HEK293T (cell line): ENCODE measurements around the gene CPB2.

Experiments used
- CTCF ChIA-PET: fragments of 350-600 bp; formaldehyde crosslinking; extraction: SDS; loops from one replicate; lab custom pipeline; 2021; ENCODE audit warnings: antibody characterized with exemption, inconsistent platforms; lab: Yijun Ruan, JAX
- POLR2A ChIA-PET: fragments of 350-600 bp; formaldehyde crosslinking; extraction: SDS; loops from one replicate; lab custom pipeline; 2020; ENCODE audit warnings: antibody characterized with exemption, inconsistent platforms; lab: Yijun Ruan, JAX
- DNase-seq: peaks from one replicate; pipeline ENCODE4 v3.0.0; 2012; ENCODE audit warnings: mixed read lengths; ENCODE audit errors: extremely low spot score
- ARNT ChIP-seq: fragments of 450-650 bp; IDR thresholded peaks from 2 replicates; pipeline ENCODE4 v1.6.1; 2017; ENCODE audit warnings: mild to moderate bottlenecking
- BHLHE40 ChIP-seq: fragments of 450-650 bp; IDR thresholded peaks from 2 replicates; pipeline ENCODE4 v1.6.1; 2016; ENCODE audit warnings: mild to moderate bottlenecking, moderate library complexity, borderline replicate concordance
- CTBP1 ChIP-seq: fragments of 450-650 bp; IDR thresholded peaks from 2 replicates; pipeline ENCODE4 v1.6.1; 2016; ENCODE audit warnings: borderline replicate concordance
- ELF4 ChIP-seq: fragments of 450-650 bp; IDR thresholded peaks from 2 replicates; pipeline ENCODE4 v1.6.1; 2017; ENCODE audit warnings: antibody characterized with exemption
- FOXA1 ChIP-seq: fragments of 450-650 bp; IDR thresholded peaks from 2 replicates; pipeline ENCODE4 v1.6.1; 2016; ENCODE audit warnings: mild to moderate bottlenecking
- FOXK2 ChIP-seq: fragments of 450-650 bp; IDR thresholded peaks from 2 replicates; pipeline ENCODE4 v1.6.1; 2016; ENCODE audit warnings: mild to moderate bottlenecking
- FOXM1 ChIP-seq: fragments of 450-650 bp; IDR thresholded peaks from 2 replicates; pipeline ENCODE4 v1.6.1; 2017; ENCODE audit warnings: mild to moderate bottlenecking, borderline replicate concordance
- HDGF ChIP-seq: fragments of 450-650 bp; IDR thresholded peaks from 2 replicates; pipeline ENCODE4 v1.6.1; 2017; ENCODE audit warnings: antibody characterized with exemption, borderline replicate concordance
- L3MBTL2 ChIP-seq: fragments of 450-650 bp; conservative IDR thresholded peaks from 2 replicates; pipeline ENCODE4 v1.6.1; 2016; ENCODE audit warnings: mild to moderate bottlenecking
- LEF1 ChIP-seq: fragments of 450-650 bp; IDR thresholded peaks from 2 replicates; pipeline ENCODE4 v1.6.1; 2017; ENCODE audit warnings: mild to moderate bottlenecking, borderline replicate concordance
- NFRKB ChIP-seq: fragments of 450-650 bp; IDR thresholded peaks from 2 replicates; pipeline ENCODE4 v1.6.1; 2016; ENCODE audit warnings: mild to moderate bottlenecking, moderate library complexity
- SP1 ChIP-seq: fragments of 450-650 bp; IDR thresholded peaks from 2 replicates; pipeline ENCODE4 v1.6.1; 2017
- SUZ12 ChIP-seq: fragments of 450-650 bp; IDR thresholded peaks from 2 replicates; pipeline ENCODE4 v1.6.1; 2016; ENCODE audit warnings: mild to moderate bottlenecking
- TARDBP ChIP-seq: fragments of 450-650 bp; IDR thresholded peaks from 2 replicates; pipeline ENCODE4 v1.6.1; 2016
- ZNF384 ChIP-seq: fragments of 450-650 bp; IDR thresholded peaks from 2 replicates; pipeline ENCODE4 v1.6.1; 2016
- TF ChIP-seq, protein P1 (sequence below): fragments of 450-650 bp; IDR thresholded peaks from 2 replicates; pipeline ENCODE4 v1.6.1; 2016

CPB2 gene

DNA sequence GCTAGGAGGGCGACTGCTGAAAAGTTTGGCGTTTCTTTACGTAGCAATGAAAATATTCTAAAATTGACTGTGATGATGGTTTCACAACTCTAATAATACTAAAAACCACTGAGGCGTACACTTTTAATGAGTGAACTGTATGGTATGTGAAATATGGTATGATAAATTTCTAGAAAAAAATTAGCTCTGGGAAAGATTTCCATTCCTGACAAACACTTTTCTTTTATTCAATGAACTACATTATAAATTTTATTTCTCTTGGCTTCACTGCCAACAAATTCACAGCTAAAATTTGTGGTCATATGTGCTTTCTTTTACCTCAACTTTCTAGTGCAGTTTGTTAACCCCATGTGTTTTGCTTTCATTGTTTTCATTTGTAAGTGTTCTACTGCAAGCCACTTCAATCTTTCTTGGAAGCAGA is 63.4 kb downstream of the CPB2 start:
- TF ChIP-seq LEF1 (no peak), TARDBP (no peak), ARNT (no peak), BHLHE40 (no peak), ZNF384 (no peak), CTBP1 (no peak), FOXA1 (no peak), FOXM1 (no peak), L3MBTL2 (no peak)
- ChIA-PET CTCF (no interaction called here), POLR2A (no interaction called here)
- DNase-seq = no peak

DNA sequence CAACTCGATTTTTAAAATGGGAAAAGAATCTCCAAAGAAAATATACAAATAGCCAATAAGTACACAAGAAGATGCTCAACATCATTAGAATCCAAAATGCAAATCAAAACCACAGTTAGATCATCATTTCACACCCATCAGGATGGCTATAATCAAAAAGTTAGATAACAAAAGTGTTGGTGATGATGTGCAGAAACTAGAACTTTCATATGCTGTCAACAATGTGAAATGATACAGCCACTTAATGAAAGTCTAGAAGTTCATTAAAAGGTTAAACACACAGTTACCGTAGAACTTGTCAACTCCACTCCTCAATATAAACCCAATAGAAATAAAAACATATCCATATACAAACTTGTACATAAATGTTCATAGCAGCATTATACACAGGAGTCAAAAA is 64.1 kb downstream of the CPB2 start:
- no peak for DNase-seq
- POLR2A ChIA-PET = no interaction called here
- no peak for TF ChIP-seq FOXA1
- TF ChIP-seq ELF4 = no peak
- no peak for TF ChIP-seq TARDBP
- no peak for TF ChIP-seq SP1
- no peak for TF ChIP-seq CTBP1
- TF ChIP-seq, protein P1, sequence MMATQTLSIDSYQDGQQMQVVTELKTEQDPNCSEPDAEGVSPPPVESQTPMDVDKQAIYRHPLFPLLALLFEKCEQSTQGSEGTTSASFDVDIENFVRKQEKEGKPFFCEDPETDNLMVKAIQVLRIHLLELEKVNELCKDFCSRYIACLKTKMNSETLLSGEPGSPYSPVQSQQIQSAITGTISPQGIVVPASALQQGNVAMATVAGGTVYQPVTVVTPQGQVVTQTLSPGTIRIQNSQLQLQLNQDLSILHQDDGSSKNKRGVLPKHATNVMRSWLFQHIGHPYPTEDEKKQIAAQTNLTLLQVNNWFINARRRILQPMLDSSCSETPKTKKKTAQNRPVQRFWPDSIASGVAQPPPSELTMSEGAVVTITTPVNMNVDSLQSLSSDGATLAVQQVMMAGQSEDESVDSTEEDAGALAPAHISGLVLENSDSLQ = no peak
- no peak for TF ChIP-seq FOXM1
- TF ChIP-seq ARNT = no peak
- CTCF ChIA-PET = no interaction called here

DNA sequence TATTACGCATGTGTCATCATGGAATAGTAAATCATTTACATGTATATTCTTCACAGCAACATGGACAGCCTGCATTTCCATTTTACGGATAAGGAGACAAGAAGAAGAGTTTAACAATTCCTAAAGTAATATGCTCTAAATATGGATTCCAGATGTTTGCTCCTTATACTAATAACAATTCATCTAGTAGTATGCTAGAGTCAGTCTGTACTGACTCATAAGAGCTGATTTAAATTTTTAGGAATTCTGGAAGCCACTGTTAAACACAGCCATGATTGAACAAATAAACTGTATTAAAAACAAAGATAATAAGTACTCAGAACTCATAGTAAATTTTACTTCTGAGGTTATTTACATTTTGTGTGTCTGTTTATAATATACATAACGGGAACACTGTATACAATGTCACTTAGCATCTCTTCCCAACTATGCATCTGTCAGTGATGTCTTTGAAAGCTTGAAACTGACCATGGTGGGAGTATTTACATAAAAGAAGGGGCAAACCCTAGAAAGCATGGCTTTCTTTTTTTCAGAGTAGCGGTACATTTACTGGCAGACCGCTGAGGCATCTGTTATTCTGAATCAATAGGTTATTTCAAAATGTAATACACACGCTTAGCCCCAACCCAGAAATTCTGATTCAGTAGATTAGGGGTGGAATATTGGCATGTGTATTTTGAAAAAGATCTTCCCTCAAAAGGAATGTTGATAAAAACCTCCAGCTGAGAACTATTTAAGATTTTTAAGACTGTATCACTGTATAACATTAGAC is 65.2 kb downstream of the CPB2 start:
- no peak for DNase-seq
- CTCF ChIA-PET = no interaction called here
- POLR2A ChIA-PET = no interaction called here
- TF ChIP-seq TARDBP = no peak
- TF ChIP-seq ELF4 = no peak
- no peak for TF ChIP-seq ZNF384
- TF ChIP-seq SP1 = no peak
- no peak for TF ChIP-seq BHLHE40
- no peak for TF ChIP-seq NFRKB
- no peak for TF ChIP-seq FOXA1
- no peak for TF ChIP-seq L3MBTL2
- TF ChIP-seq HDGF = no peak
- no peak for TF ChIP-seq ARNT
- TF ChIP-seq CTBP1 = no peak

DNA sequence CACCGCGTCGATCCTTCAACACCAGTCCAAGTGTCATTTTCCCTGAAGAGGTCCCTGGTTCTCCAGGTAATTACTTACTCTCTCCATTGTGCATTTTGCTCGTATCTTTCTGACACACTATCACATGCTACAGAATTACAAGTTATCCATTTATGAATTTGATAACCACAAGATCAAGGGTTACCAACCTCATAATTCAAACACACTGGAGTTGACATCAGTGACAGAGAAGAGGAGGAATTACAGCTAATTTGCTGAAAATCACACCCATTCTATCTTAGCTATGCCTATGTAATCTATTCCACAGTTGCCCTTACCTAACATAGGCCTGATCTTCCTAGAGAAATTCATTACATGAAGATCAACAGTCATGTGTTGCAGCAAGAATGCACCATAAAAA is 66.5 kb downstream of the CPB2 start:
- TF ChIP-seq, protein P1 = no peak
- TF ChIP-seq LEF1 = no peak
- no peak for TF ChIP-seq ARNT
- TF ChIP-seq ELF4 = no peak
- no peak for TF ChIP-seq SP1
- TF ChIP-seq FOXM1 = no peak
- no peak for TF ChIP-seq HDGF
- no peak for TF ChIP-seq SUZ12
- no peak for TF ChIP-seq FOXA1
- TF ChIP-seq L3MBTL2 = no peak
- TF ChIP-seq FOXK2 = no peak
- no peak for TF ChIP-seq NFRKB
- TF ChIP-seq ZNF384 = no peak
- no peak for TF ChIP-seq TARDBP
- no peak for TF ChIP-seq BHLHE40
- no peak for TF ChIP-seq CTBP1
- ChIA-PET CTCF (no interaction called here), POLR2A (no interaction called here)
- DNase-seq = no peak

DNA sequence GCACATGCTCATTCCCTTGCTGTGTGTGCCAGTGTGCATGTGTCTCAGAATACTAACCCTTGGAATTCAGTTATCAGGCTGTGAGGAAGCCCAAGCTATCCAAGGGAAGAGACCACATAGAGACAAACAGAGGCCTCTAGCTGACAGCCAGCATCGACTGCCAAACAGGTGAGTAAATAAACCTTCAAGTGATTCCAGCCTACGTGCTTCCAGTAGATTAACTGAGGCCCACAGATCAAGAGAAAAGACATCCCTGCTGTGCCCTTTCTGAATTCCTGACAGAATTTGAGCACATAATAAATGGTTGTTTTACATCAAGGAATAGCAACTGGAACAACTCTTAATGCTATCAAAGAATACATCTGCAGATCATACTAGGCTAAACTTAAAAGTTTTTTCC is 69.8 kb downstream of the CPB2 start:
- ChIA-PET POLR2A (no interaction called here), CTCF (no interaction called here)
- no peak for DNase-seq
- no peak for TF ChIP-seq FOXM1
- TF ChIP-seq FOXK2 = no peak
- TF ChIP-seq ARNT = no peak
- no peak for TF ChIP-seq HDGF
- TF ChIP-seq CTBP1 = no peak
- no peak for TF ChIP-seq LEF1
- TF ChIP-seq FOXA1 = no peak
- TF ChIP-seq TARDBP = no peak
- no peak for TF ChIP-seq SP1

DNA sequence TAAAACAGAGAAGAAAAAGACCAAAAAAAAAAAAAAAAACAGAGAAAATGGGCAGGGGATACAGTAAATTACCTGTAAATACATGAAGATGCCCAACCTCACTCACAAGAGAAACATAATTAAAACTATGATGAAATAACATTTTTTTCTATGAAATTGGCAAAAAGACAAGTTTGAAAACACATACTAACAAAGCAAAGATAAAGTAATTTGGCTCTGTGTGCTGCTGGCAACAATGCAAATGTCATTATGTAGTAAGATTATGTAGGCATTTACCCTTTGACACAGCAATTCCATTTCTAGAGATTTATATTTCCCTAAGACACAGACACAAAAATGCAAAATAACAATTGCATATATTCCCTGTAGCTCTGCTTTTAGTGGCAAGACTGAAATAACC is 72.5 kb downstream of the CPB2 start:
- no peak for DNase-seq
- CTCF ChIA-PET = no interaction called here

More for the DNA sequence above, 72.5 kb downstream of the CPB2 start:
- POLR2A ChIA-PET = no interaction called here
- TF ChIP-seq FOXA1 (no peak), HDGF (no peak), TARDBP (no peak), FOXK2 (no peak), ZNF384 (no peak), BHLHE40 (no peak), FOXM1 (no peak), LEF1 (no peak), NFRKB (no peak), CTBP1 (no peak), L3MBTL2 (no peak), ELF4 (no peak), ARNT (no peak), SUZ12 (no peak), SP1 (no peak)
- TF ChIP-seq, protein P1 = no peak
